ENCODE results near the gene PEAK1. TPM values are rescaled to one million over a fixed set of nuclear protein-coding genes. Genes with fewer than 3 reads are reported as not detected.

PEAK1 gene
- total and polyA plus RNA-seq, 4 donors = 8.6 to 147 (median 40.2) TPM

Other genes starting within 250 kb of the PEAK1 start
- 10 to 100 TPM; 32.9 to 63.9 TPM for gene HMG20A, start 784 bp upstream of the PEAK1 start, total RNA-seq
- gene HMG20A, start 784 bp upstream of the PEAK1 start, polyA plus RNA-seq = 10 to 100 TPM; 12.7 to 13.9 TPM
- gene LINGO1, start 212.8 kb upstream of the PEAK1 start, total RNA-seq = 1 to 10 TPM in 1 of 2 donors, under 1 TPM in 1; 0.98 to 5.1 TPM
- gene LINGO1, start 212.8 kb upstream of the PEAK1 start, polyA plus RNA-seq = under 1 TPM; 0.33 to 0.78 TPM

All from lung (tissue), 4 donors.